SK-N-SH (cell line): Measurements from ENCODE around the gene WWC2.

Experiments
- FOXJ3 ChIP-seq: sonication (generic); formaldehyde crosslinking; IDR thresholded peaks from 2 replicates; pipeline ENCODE4 v1.5.1; 2020; ENCODE audit warnings: mild to moderate bottlenecking, missing genetic modification reagents
- JUND ChIP-seq: IDR thresholded peaks from 2 replicates; pipeline ENCODE4 v1.4.0; 2012
- TF ChIP-seq, protein P1 (sequence below): fragments of 200-600 bp; sonication (generic); IDR thresholded peaks from 2 replicates; pipeline ENCODE4 v1.6.1; 2017; ENCODE audit warnings: antibody characterized with exemption, mild to moderate bottlenecking, moderate library complexity
- TF ChIP-seq, protein P2 (sequence below): IDR thresholded peaks from 2 replicates; pipeline ENCODE4 v1.6.1; 2012; ENCODE audit warnings: mild to moderate bottlenecking, low read depth, low read length, moderate library complexity
- TF ChIP-seq, protein P3 (sequence below): IDR thresholded peaks from 2 replicates; pipeline ENCODE4 v1.4.0; 2012; ENCODE audit warnings: low read depth, borderline replicate concordance

DNA sequence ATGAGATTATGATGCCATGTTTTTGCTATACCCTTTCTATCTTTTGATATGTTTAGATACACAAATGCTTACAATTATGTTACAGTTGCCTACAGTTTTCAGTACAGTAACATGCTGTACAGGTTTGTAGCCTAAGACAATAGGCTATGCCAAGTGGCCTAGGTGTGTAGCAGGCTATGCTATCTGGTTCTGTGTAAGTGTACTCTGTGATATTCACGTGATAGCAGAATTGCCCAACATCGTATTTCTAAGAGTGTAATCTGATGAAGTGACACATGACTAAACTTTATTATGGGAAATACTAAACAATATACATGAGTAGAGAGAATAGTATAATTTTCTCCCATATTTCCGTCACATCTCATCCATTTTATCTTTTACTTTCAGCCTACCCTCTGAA lies 124.0 kb downstream of the WWC2 start:
- TF ChIP-seq, protein P1, sequence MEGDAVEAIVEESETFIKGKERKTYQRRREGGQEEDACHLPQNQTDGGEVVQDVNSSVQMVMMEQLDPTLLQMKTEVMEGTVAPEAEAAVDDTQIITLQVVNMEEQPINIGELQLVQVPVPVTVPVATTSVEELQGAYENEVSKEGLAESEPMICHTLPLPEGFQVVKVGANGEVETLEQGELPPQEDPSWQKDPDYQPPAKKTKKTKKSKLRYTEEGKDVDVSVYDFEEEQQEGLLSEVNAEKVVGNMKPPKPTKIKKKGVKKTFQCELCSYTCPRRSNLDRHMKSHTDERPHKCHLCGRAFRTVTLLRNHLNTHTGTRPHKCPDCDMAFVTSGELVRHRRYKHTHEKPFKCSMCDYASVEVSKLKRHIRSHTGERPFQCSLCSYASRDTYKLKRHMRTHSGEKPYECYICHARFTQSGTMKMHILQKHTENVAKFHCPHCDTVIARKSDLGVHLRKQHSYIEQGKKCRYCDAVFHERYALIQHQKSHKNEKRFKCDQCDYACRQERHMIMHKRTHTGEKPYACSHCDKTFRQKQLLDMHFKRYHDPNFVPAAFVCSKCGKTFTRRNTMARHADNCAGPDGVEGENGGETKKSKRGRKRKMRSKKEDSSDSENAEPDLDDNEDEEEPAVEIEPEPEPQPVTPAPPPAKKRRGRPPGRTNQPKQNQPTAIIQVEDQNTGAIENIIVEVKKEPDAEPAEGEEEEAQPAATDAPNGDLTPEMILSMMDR: no peak
- TF ChIP-seq, protein P2, sequence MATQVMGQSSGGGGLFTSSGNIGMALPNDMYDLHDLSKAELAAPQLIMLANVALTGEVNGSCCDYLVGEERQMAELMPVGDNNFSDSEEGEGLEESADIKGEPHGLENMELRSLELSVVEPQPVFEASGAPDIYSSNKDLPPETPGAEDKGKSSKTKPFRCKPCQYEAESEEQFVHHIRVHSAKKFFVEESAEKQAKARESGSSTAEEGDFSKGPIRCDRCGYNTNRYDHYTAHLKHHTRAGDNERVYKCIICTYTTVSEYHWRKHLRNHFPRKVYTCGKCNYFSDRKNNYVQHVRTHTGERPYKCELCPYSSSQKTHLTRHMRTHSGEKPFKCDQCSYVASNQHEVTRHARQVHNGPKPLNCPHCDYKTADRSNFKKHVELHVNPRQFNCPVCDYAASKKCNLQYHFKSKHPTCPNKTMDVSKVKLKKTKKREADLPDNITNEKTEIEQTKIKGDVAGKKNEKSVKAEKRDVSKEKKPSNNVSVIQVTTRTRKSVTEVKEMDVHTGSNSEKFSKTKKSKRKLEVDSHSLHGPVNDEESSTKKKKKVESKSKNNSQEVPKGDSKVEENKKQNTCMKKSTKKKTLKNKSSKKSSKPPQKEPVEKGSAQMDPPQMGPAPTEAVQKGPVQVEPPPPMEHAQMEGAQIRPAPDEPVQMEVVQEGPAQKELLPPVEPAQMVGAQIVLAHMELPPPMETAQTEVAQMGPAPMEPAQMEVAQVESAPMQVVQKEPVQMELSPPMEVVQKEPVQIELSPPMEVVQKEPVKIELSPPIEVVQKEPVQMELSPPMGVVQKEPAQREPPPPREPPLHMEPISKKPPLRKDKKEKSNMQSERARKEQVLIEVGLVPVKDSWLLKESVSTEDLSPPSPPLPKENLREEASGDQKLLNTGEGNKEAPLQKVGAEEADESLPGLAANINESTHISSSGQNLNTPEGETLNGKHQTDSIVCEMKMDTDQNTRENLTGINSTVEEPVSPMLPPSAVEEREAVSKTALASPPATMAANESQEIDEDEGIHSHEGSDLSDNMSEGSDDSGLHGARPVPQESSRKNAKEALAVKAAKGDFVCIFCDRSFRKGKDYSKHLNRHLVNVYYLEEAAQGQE: no peak
- TF ChIP-seq FOXJ3 (no peak), JUND (no peak)
- TF ChIP-seq, protein P3, sequence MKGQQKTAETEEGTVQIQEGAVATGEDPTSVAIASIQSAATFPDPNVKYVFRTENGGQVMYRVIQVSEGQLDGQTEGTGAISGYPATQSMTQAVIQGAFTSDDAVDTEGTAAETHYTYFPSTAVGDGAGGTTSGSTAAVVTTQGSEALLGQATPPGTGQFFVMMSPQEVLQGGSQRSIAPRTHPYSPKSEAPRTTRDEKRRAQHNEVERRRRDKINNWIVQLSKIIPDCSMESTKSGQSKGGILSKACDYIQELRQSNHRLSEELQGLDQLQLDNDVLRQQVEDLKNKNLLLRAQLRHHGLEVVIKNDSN: no peak
